Activated CD4-positive, alpha-beta T cell treated with anti-CD3 and anti-CD28 coated beads for 48 hours (primary cell): Measurements from ENCODE around the gene FMNL2.
"Not testable (repeated sequence)": the region's sequence is repeated elsewhere in the genome, so short reads cannot be mapped to it uniquely, and the experiment has no call there.

Experiments used
- DNase-seq: peaks from one replicate; pipeline ENCODE4 v3.0.0-alpha.2; 2020

FMNL2 gene

GRCh38 chr2:152499896-152500735 is 165.1 kb downstream of the FMNL2 start:
- DNase-seq, result no peak

- no peak for DNase-seq
Measured at GRCh38 chr2:152500772-152501171, 165.8 kb downstream of the FMNL2 start.

- no peak for DNase-seq
Measured at GRCh38 chr2:152501666-152502065, 166.7 kb downstream of the FMNL2 start.

DNA sequence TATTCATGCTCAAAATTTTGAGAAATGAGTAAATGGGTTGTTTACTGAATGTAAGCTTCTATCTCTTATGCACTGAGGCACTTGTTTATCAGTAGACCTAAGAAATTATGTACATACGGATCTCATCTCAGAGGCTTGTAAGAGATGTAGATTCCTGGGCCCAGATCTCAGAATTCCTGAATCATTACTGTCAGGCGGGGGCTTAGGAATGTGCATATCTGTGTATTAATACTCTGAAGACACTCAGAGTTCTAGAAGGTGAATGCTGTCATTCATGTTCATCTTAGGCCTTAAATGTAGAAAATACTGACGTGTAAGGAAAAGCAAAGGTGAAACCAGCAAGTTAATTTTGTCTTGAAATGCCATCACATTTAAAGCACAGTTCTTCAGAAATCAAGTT is 169.6 kb downstream of the FMNL2 start:
- DNase-seq, result no peak

GRCh38 chr2:152505495-152505906 is 170.5 kb downstream of the FMNL2 start:
- DNase-seq, result no peak

DNA sequence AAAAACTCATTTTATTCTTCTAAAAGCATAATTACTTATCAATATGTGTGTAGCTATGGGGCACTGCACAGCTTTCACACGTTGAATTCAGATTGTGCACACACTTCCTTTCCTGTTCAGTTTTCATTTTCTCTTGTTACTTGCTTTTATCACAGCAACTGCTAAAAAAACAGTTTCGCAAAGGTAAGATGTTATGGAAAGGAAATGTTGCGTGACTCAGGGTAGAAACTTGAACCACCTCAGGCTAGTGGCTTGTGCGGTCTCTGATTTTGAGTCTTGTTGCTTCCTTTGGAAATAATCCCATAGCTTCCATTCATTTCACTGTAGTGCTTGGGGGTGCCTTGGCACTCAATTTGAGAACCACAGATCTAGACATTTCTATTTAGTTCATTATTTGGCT is 171.9 kb downstream of the FMNL2 start:
- peak; percentile 5 for DNase-seq

GRCh38 chr2:152507907-152508306 is 172.9 kb downstream of the FMNL2 start:
- DNase-seq, result no peak

DNA sequence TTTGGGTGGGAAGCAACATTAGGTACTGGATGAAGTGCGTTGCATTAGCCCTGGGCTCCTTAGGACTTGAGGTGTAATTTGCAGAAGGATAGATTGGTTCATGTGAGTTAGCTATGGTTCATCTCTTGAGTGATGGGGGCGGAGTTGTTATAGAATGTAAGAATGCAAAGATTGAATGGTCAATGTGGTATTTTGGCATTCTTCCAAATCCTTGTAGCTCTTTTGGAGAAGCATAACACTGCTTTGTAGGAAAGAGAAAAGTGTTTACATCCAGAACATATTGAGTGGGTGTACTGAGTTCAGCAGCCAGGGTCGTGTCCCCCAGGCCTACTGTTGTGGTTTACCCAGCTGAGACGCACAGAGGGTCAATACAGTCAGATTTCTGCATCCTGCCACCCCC is 173.5 kb downstream of the FMNL2 start:
- DNase-seq, result no peak

DNA sequence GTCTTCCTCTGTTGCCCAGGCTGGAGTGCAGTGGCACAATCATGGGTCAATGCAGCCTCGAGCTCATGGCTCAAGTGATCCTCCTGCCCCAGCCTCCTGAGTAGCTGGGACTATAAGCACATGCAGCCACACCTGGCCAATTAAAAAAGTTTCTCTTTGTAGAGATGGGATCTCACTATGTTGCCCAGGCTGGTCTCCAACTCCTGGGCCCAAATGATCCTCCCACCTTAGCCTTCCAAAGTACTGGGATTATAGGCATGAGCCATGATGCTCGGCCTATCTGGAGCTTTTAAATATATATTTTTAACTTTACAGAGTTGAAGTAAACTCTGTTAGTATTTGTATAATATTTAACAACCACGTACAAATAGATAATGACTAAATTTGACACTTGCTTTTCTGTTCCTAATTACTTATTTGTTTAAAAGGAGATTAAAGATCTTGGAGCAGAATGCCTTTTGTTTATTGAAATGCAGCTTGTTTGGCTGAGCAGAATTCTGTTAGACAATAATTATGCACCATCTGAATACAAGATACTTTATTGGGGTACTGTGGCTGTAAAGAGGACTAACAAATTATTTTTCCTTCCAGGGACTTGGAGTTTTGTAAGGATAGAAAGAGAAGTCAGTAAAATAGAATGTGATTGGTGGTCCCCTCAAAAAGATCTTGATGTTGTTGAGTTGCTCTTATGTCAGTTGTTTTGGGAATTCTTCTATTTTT is 175.0 kb downstream of the FMNL2 start:
- no peak for DNase-seq

- DNase-seq, result no peak
Measured at GRCh38 chr2:152510621-152511020, 175.6 kb downstream of the FMNL2 start.

DNA sequence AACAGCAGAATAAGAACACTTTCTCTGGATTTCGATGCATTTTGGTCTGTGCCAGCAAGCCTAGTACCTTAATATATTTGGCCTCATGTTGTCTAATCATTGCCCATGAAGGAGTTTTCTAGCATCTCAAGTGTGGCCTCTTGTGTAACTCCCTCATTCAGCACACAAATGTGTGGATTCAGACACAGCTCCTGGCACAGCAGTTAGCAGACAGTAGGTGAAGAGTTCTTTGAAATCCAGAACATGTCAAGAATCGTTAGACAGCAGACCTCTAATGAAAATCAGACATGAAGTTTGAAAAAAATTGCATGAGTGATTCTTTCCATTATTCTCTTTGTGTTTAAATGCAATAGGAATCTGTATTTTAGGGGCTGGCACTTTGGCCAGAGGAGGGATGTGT is 177.0 kb downstream of the FMNL2 start:
- no peak for DNase-seq

- DNase-seq, result no peak
Measured at GRCh38 chr2:152513029-152513428, 178.1 kb downstream of the FMNL2 start.

GRCh38 chr2:152513681-152514080 is 178.7 kb downstream of the FMNL2 start:
- no peak for DNase-seq

GRCh38 chr2:152518034-152518433 is 183.1 kb downstream of the FMNL2 start:
- no peak for DNase-seq

GRCh38 chr2:152518641-152519580 is 183.9 kb downstream of the FMNL2 start:
- no peak for DNase-seq

DNA sequence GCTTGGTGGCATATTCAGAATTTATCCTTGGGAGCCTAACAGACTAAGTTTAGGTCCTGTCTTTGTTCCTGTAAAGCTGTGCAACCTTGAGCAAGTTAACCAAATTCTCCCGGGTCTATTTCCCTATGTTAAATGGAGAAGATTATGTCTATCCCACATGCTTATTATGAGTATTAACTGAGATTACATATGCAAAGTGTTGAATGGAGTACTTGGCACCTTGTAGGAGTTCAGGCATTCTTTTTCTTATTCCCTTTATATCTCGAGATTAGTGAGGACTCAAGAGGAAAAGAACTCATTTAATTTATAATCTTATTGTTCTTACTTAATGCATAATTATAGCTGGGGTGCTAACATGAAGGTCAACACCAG is 184.6 kb downstream of the FMNL2 start:
- DNase-seq, result no peak

DNA sequence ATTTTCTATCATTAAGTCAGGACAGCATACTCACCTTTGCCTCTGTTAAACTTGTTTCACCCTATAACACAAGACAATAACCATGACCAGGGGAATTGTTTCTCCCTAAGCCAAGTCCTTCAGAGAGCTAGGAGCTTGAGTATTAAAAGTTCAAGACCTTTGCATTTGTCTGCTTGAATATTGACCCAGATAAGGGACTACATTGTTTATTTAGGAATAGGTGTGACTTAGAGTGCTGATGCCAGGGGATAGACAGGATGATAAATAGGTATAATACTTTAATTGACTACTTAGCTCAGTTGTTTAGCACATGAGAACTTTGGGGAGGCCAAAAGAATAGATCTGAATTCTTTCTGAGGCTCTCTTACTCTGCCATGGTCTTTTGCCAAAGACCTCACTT is 185.8 kb downstream of the FMNL2 start:
- no peak for DNase-seq

- DNase-seq, result not testable (repeated sequence)
Measured at GRCh38 chr2:152522446-152522845, 187.5 kb downstream of the FMNL2 start.

GRCh38 chr2:152523091-152523490 is 188.1 kb downstream of the FMNL2 start:
- no peak for DNase-seq

GRCh38 chr2:152525277-152525838 is 190.4 kb downstream of the FMNL2 start:
- no peak for DNase-seq

- DNase-seq, result no peak
Measured at GRCh38 chr2:152529420-152530115, 194.6 kb downstream of the FMNL2 start.

DNA sequence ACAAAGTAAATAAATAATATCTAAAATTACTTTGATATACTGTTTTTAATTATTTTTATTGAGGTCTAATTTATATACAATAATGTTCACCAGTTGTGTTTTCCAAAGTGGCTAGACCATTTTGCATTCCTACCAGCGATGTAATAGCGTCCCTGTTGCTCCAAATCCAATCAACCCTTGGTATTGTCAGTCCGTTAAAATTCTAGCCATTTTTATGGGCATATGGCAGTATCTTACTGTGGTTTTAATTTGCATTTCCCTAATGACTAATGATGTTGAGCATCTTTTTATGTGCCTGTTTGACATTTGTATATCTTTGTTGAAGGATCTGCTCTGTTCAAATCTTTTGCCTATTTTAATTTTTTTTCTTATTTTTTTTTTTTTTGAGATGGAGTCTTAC is 197.3 kb downstream of the FMNL2 start:
- no peak for DNase-seq
